ENCODE data around the gene ZMIZ1. TPM values are rescaled to one million over a fixed set of nuclear protein-coding genes. Genes with fewer than 3 reads are reported as not detected.

Gene ZMIZ1
- total and polyA plus RNA-seq, 2 experiments from 2014 or later, result 9.2 to 30.9 TPM

DNA sequence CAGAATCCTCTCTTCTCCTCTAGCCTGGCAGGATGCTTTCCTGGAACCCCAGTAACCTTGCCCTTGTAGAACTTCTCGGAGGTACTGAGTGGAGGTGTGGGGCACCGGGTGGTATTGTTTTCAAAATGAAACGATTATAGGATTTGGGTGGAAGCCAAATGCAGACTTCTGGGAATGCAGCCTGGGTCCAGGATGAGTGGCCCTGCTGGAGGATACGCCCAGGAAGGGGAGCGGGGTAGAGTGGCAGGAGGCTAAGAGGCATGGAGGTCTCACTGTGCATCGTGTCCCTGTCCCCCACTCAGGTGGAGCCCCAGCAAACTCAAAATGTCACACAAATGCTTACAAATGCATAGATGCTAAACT is 169.4 kb downstream of the ZMIZ1 start:
- Histone ChIP-seq H3K36me3 (ENCODE audit: insufficient read depth) (no peaks in the 10 kb centered on the region), H2AFZ (no peak overlapping the region), H3K9me2 (ENCODE audit: insufficient read depth) (no peaks in the 10 kb centered on the region), H3K27ac (ENCODE audit: low read depth) (no peak overlapping the region), H3K4me2 (0 out of 2 replicates have a peak overlapping the region, but pooled peaks have one; percentile 46), H3K4me3 (no peak overlapping the region), H4K20me1 (replicated peaks; ENCODE audit: insufficient read depth) (peaks cover 53% of the 10 kb centered on the region), H3K27me3 (ENCODE audit: insufficient read depth) (peaks cover 88% of the 10 kb centered on the region), H3F3A (replicated peaks; ENCODE audit: low read depth) (peaks cover 9% of the 10 kb centered on the region; the same call in 1 of the 2 replicates), H3K79me2 (replicated peaks; ENCODE audit: insufficient read depth) (no peaks in the 10 kb centered on the region), H3K4me1 (ENCODE audit: insufficient read depth) (peaks cover 53% of the 10 kb centered on the region)
- DNase-seq (ENCODE audit: low spot score) (no peak), ATAC-seq (no peak)
- H3K27me3 Mint-ChIP-seq (ENCODE audit: insufficient read depth, low read depth, poor library complexity), result peaks cover 84% of the 10 kb centered on the region
- TF ChIP-seq POLR2AphosphoS5 (IDR thresholded peaks at IDR 0.05; ENCODE audit: low read depth) (no peak), ZNF114 (CRISPR knock-in tag; IDR thresholded peaks at IDR 0.05) (no peak), ETS1 (IDR thresholded peaks at IDR 0.05) (no peak), EZH2 (IDR thresholded peaks at IDR 0.05; ENCODE audit: low read depth, unreplicated experiment) (no peak), CTCF (conservative IDR thresholded peaks at IDR 0.05; ENCODE audit: low read depth in 2 of 2) (no peak), STAT1 (IDR thresholded peaks at IDR 0.05; ENCODE audit: unreplicated experiment) (no peak), EZH2phosphoT487 (IDR thresholded peaks at IDR 0.05; ENCODE audit: unreplicated experiment) (no peak), REST (IDR thresholded peaks at IDR 0.05; ENCODE audit: unreplicated experiment) (no peak), CREB1 (CRISPR knock-in tag; IDR thresholded peaks at IDR 0.05; ENCODE audit: low read depth) (no peak), ZNF331 (CRISPR knock-in tag; IDR thresholded peaks at IDR 0.05; ENCODE audit: low read depth) (no peak), JUNB (IDR thresholded peaks at IDR 0.05; ENCODE audit: unreplicated experiment) (no peak), NANOG (IDR thresholded peaks at IDR 0.05; ENCODE audit: borderline replicate concordance) (no peak)
- TF ChIP-seq, protein P1, sequence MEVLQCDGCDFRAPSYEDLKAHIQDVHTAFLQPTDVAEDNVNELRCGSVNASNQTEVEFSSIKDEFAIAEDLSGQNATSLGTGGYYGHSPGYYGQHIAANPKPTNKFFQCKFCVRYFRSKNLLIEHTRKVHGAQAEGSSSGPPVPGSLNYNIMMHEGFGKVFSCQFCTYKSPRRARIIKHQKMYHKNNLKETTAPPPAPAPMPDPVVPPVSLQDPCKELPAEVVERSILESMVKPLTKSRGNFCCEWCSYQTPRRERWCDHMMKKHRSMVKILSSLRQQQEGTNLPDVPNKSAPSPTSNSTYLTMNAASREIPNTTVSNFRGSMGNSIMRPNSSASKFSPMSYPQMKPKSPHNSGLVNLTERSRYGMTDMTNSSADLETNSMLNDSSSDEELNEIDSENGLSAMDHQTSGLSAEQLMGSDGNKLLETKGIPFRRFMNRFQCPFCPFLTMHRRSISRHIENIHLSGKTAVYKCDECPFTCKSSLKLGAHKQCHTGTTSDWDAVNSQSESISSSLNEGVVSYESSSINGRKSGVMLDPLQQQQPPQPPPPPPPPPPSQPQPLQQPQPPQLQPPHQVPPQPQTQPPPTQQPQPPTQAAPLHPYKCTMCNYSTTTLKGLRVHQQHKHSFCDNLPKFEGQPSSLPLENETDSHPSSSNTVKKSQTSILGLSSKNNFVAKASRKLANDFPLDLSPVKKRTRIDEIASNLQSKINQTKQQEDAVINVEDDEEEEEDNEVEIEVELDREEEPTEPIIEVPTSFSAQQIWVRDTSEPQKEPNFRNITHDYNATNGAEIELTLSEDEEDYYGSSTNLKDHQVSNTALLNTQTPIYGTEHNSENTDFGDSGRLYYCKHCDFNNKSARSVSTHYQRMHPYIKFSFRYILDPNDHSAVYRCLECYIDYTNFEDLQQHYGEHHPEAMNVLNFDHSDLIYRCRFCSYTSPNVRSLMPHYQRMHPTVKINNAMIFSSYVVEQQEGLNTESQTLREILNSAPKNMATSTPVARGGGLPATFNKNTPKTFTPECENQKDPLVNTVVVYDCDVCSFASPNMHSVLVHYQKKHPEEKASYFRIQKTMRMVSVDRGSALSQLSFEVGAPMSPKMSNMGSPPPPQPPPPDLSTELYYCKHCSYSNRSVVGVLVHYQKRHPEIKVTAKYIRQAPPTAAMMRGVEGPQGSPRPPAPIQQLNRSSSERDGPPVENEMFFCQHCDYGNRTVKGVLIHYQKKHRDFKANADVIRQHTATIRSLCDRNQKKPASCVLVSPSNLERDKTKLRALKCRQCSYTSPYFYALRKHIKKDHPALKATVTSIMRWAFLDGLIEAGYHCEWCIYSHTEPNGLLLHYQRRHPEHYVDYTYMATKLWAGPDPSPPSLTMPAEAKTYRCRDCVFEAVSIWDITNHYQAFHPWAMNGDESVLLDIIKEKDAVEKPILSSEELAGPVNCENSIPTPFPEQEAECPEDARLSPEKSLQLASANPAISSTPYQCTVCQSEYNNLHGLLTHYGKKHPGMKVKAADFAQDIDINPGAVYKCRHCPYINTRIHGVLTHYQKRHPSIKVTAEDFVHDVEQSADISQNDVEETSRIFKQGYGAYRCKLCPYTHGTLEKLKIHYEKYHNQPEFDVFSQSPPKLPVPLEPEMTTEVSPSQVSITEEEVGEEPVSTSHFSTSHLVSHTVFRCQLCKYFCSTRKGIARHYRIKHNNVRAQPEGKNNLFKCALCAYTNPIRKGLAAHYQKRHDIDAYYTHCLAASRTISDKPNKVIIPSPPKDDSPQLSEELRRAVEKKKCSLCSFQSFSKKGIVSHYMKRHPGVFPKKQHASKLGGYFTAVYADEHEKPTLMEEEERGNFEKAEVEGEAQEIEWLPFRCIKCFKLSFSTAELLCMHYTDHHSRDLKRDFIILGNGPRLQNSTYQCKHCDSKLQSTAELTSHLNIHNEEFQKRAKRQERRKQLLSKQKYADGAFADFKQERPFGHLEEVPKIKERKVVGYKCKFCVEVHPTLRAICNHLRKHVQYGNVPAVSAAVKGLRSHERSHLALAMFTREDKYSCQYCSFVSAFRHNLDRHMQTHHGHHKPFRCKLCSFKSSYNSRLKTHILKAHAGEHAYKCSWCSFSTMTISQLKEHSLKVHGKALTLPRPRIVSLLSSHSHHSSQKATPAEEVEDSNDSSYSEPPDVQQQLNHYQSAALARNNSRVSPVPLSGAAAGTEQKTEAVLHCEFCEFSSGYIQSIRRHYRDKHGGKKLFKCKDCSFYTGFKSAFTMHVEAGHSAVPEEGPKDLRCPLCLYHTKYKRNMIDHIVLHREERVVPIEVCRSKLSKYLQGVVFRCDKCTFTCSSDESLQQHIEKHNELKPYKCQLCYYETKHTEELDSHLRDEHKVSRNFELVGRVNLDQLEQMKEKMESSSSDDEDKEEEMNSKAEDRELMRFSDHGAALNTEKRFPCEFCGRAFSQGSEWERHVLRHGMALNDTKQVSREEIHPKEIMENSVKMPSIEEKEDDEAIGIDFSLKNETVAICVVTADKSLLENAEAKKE (CRISPR knock-in tag; IDR thresholded peaks at IDR 0.05), result no peak
- no peak overlapping the region for H3K27ac Mint-ChIP-seq
- peaks cover 68% of the 10 kb centered on the region for H3K4me1 Mint-ChIP-seq
- H3K9me3 Mint-ChIP-seq, result no peaks in the 10 kb centered on the region
- peak overlapping the region; percentile 26; the same call in 1 of the 3 replicates for H3K4me3 Mint-ChIP-seq
- H3K36me3 Mint-ChIP-seq (ENCODE audit: low read depth), result peaks cover 6% of the 10 kb centered on the region

All from GM23338 (cell line).